Lower leg skin (tissue), 3 donors: ENCODE measurements around the gene ZNF365.

Experiments
- POLR2A ChIP-seq, 2 donors: fragments of 450-650 bp; IDR thresholded peaks; one replicate each; pipeline ENCODE4 v1.6.1; 2016 to 2017; ENCODE audit warnings: antibody characterized with exemption in 2 of 2, mild to moderate bottlenecking in 1 of 2, moderate library complexity in 1 of 2
- TF ChIP-seq, protein P1 (sequence below), 3 donors: fragments of 450-650 bp; IDR thresholded peaks; one replicate each; pipeline ENCODE4 v1.5.1; 2016; ENCODE audit warnings: antibody characterized with exemption in 3 of 3, mild to moderate bottlenecking in 3 of 3, moderate library complexity in 2 of 3

DNA sequence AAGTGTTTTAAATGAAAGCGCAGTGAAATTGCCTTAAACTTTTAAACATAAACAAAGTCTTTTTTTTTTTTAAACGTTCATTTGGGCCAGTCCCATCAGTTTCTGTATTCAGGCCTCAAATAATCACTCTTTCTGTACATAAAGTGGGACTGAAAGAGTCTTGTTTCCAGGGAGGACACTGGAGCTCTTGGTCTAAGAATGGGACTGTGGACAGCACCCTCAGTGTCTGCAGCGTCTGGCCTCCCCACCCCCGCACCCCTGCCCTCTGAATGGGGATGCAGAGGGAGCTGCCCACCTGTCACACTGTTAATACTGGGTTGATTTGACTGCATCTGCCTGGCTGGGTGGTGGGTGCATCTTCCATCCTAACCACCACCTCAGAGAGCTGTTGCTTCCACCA lies 5.2 kb downstream of the ZNF365 start:
- TF ChIP-seq, protein P1, sequence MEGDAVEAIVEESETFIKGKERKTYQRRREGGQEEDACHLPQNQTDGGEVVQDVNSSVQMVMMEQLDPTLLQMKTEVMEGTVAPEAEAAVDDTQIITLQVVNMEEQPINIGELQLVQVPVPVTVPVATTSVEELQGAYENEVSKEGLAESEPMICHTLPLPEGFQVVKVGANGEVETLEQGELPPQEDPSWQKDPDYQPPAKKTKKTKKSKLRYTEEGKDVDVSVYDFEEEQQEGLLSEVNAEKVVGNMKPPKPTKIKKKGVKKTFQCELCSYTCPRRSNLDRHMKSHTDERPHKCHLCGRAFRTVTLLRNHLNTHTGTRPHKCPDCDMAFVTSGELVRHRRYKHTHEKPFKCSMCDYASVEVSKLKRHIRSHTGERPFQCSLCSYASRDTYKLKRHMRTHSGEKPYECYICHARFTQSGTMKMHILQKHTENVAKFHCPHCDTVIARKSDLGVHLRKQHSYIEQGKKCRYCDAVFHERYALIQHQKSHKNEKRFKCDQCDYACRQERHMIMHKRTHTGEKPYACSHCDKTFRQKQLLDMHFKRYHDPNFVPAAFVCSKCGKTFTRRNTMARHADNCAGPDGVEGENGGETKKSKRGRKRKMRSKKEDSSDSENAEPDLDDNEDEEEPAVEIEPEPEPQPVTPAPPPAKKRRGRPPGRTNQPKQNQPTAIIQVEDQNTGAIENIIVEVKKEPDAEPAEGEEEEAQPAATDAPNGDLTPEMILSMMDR (IDR thresholded peaks at IDR 0.05) = no peak
- no peak for TF ChIP-seq POLR2A (IDR thresholded peaks at IDR 0.05)
